COLO829 (cell line): ENCODE measurements around the gene CELA2B.
"Not testable (repeated sequence)": the region's sequence is repeated elsewhere in the genome, so short reads cannot be mapped to it uniquely, and the experiment has no call there.

Experiments used
- DNase-seq: peaks from one replicate; pipeline ENCODE4 v3.0.0; 2012; ENCODE audit warnings: low spot score

The CELA2B gene

DNA sequence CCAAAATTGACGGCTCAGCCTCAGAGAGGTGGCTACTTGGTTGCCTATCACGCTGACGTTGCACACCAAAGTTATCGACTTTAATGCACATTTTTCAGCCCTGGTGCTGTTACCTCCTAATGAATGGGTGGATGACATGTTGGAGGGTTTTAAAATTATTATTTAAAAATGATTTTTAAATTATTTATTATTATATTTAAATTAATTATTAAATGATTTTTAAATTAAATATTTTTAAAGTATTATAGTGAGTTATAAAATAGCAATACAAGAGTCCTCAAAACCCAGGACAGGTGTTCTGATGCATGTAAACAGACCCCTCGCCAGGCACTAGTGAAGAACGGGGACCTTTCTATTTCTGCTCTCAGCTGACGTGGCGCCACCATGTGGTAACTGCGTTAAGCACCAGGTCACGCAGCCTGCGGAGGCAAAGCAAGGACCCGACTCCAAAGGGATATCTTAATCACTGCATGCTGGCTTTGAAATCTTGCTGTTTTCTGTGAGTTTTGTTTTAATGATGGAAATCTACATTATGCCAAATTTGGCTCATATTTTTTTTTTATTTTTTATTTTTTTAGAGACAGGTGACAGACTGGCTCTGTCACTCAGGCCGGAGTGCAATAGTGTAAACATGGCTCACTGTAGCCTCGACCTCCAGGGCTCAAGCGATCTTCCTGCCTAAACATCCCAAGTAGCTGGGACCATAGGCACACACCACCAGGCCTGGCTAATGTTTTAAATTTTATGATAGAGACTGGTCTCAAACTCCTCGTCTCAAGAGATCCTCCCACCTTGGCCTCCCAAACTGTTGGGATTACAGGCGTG lies 25.5 kb downstream of the CELA2B start:
- peak; percentile 63 for DNase-seq

- no peak for DNase-seq
Measured at GRCh38 chr1:15504436-15504835, 28.5 kb downstream of the CELA2B start.

DNA sequence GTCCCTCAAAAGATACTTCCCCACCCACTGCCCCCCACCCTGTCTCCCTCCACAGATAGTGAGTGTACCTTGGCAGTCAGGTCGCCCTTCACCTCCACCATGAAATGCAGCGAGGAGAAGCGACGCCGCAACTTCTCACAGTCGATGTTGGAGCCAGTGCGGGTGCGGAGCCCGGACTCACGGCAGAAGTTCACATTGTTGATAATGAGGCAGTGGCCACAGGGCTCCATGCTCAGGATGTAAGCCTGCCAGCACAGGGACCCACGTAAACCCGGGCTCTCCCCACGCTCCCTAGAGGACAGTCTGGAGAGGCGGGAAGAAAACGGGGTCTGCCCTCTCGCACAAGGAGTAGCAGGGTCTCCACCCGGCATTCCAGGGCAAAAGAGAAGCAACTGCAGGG lies 30.9 kb downstream of the CELA2B start:
- no peak for DNase-seq

DNA sequence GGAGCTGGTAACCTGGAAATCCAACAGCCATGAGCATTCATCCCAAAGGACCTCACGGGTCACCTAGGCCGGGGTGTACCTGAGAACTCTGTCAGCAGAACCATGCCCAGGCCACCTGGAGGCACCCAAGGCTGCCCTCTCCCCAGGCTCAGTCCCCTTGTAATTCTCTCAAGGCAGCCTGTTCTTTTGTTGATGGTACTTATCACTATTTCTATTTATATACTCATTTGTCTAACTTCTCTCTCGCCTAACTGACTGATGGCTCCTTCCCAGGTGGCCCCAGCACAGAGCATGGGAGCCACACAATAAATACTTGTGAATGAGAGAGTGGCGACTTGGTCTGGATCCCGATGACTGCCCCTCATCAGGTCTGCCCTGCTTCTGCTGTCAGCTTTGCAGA lies 31.4 kb downstream of the CELA2B start:
- no peak for DNase-seq

DNA sequence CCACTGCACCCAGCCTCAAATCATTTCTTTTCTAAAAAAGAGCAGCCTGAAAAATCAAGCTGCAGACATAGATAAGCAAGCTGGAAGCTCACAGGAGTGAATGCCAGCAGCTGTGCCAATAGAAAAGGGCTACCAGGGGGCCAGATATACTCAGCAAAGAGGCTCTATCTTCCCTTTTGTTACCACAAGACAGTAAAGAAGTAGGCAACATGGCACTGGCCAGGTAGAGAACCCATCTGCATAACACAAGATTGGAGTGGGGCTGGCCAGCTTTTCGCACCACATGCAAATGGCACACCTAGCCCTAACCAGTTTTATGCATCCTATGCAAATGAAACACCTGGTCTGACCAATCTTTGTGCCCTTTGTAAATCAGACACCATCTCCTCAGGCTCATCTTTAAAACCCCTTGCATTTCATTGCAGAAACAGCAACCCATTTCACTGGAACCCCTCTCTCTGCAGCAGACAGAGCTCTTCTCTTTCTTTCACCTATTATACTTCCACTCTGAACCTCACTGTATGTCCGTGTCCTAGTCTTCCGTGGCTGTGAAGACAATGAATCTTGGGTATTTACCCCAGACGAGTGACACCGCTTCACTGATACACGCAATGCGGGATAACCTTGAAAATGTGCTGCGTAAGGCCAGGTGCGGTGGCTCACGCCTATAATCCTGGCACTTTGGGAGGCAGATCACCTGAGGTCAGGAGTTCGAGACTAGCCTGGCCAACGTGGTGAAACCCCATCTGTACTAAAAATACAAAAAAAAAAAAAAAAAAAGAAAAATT lies 33.0 kb downstream of the CELA2B start:
- no peak for DNase-seq

DNA sequence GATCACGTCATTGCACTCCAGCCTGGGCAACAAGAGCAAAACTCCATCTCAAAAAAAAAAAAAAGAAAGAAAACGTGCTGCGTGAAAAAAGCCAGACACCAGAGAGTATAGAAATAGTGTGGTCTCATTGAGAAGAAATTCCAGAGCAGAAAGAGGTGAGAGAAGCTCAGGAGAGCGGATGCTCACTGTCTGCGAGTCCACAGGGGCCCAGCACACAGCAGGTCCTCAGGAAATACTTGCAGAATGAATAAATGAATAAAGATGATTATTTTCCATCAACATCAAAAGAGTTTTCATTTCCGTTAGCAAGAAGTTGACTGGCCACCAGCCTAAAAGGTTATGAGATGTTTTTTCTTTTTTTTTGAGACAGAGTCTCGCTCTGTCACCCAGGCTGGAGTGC lies 33.7 kb downstream of the CELA2B start:
- no peak for DNase-seq

- no peak for DNase-seq
Measured at GRCh38 chr1:15510611-15511405, 34.9 kb downstream of the CELA2B start.

DNA sequence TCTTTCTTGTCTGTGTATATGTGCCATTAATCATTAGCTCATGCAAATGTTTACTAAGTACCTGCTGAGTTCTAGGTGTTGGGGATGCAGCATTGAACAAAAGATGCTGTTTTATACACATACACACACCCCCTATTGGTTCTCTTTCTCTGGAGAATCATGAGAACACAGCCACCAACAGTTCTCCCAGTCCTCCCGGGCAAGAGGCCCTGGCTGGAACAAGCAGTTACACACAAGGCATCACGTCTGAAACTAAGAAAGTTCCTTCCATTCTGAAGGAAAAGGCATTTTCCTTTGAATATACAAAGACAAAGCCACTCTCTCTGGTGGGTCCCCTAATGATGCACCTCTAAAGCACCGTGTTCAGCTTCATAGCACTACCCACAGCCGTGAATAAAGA lies 37.3 kb downstream of the CELA2B start:
- no peak for DNase-seq

DNA sequence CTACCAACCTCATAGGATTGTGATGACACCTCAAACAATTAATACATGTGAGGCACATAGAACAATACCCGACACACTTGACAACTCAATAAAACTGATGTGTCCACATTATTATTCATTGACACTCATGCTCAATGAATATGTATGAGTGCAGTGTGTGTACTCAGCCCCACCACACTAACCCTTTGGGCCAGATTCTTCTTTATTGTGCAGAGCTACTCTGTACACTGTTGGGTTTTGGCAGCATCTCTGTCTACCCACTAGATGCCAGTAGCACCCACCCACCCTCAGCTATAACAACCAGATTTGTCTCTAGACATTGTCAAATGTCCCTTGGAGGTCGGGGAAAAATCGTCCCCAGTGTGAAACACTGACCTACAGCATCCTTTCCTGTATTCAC lies 38.0 kb downstream of the CELA2B start:
- no peak for DNase-seq

DNA sequence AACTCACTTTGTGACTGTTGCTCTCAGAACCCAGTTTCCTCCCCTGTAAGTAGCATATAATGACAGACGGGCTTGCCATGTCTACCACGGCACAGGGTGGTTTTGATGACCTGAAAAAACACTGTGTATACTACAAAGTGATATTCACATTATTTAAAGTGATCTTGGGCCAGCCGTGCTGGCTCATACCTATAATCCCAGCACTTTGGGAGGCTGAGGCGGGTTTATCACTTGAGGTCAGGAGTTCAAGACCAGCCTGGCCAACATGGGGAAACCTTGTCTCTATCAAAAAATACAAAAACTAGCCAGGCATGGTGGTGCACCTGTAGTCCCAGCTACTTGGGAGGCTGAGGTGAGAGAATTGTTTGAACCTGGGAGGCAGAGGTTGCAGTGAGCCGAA lies 38.7 kb downstream of the CELA2B start:
- not testable (repeated sequence) for DNase-seq

DNA sequence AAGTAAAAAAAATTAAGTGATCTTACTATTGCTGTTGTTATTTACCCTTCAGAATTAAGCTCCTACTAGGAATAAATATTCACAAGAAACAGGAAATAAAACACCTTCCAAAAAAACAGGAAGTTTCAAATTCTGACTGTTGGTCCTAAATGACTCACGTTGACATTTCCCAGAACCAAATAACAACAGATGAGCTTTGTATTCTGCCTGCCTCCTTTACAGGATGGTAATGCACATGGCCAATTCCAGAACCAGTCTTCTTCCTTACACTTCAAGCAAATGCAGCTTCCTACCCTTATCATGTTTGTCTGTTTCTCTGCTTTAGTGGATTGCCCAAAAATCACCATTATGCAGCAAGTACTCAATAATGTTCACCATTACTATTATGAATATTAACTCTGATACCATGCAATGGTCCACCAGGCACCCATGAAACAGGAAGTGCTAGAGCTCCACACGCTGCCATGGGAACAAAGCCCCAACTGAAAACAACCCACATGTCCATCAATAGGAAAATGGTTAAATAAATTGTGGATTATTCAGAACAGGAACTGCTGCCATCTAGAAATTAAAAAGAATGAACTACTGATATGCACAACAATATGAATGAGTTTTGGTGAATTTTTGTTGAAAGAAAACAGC lies 39.2 kb downstream of the CELA2B start:
- DNase-seq = peak; percentile 45

- DNase-seq = no peak
Measured at GRCh38 chr1:15519625-15520024, 43.7 kb downstream of the CELA2B start.

DNA sequence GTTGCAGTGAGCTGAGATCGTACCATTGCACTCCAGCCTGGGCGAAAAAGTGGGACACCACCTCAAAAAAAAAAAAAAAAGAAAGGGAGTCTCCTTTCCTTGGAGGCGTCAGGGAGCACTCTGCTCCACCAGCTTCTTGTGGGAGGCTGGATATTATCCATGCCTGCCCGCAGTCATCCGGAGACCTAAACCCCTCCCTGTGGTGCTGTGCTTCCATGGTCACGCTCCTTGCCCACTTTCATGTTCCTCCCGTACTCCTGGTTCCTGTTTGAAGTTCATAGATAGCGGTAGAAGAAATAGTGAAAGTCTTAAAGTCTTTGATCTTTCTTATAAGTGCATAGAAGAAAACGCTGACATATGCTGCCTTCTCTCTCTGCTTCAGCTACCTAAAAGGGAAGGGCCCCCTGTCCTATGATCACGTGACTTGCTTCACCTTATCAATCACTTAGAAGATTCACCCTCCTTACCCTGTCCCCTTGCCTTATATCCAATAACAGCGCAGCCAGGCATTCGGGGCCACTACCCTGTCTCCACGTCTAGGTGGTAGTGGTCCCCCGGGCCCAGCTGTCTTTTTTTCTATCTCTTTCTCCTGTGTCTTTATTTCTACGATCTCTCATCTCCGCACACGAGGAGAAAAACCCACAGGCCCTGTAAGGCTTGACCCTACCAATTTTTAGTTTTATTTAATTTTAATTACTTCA lies 45.5 kb downstream of the CELA2B start:
- not testable (repeated sequence) for DNase-seq

DNA sequence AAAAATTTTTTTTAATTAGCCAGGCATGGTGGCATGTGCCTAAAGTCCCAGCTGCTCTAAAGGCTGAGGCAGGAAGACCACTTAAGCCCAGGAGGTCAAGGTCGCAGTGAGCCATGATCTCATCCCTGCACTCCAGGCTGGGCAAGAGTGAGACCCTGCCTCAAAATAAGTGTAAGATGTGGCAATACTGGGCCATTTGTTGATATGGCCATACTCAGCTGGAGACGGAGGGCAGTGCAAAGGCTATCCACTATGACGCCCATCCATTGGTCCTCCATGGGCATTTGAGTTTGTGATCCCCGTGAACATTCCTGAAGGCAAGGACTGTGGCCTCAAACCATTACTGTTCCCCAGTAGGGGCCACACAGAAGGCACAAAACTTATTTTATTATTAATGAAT lies 46.6 kb downstream of the CELA2B start:
- DNase-seq = no peak

DNA sequence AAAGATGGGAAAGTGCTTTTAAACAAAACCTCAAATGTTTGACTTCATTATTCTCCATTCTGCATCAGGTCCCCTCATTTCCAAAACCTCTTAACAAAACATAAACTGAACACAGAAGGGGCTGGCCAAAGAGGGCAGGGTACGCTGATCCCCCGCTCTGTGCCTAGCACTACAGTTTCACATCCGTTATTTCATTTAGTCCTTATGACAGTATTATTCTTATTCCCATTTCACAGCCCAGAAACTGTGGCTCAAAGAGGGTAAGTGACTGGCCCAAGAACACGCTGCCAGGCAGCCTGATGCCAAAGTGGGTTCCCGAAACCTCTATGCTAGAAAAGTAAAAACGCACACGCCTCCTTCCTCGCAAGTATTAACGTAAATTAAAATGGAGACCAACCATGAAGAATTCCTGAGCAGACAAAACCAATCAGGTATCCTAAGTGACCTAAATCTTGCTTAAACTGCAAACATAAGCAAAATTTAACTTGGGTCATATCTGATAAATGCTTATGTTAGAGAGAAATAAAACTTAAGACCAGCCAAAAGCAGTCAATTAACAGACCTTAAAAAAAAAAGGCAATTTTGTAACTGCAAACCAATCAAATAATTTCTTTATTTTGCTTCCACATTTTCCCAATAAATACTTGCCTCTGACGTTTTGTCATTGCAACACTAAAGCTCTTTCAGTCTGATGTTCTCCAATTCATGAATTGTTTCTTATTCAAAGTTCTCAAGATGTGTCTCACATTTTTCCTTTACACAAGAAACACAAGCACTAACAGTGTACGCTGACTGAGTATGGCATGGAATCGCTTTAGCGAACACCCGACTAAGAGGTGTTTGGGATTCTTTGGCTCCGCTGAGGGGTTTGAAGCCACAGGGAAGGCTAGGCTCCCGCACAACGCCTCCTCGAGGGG lies 47.5 kb downstream of the CELA2B start:
- no peak for DNase-seq

DNA sequence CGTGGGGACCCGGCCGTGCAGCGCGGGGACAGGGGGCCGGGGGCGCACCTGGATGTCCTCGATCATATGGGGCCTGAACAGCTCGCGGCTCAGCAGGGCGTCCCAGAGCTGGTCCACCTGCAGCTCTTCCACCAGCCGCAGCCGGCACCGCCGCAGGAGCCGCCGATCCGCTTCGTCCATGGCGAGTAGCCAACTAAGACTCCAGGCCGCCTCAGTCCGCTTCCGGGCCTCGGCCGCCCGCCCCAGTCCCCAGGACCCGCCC lies 48.0 kb downstream of the CELA2B start, which contains the start of gene CASP9:
CASP9 (minus strand) TSS at position 195 of the 262 bp plus-strand sequence; CDS start at position 180, 15 bp downstream.
- no peak for DNase-seq

DNA sequence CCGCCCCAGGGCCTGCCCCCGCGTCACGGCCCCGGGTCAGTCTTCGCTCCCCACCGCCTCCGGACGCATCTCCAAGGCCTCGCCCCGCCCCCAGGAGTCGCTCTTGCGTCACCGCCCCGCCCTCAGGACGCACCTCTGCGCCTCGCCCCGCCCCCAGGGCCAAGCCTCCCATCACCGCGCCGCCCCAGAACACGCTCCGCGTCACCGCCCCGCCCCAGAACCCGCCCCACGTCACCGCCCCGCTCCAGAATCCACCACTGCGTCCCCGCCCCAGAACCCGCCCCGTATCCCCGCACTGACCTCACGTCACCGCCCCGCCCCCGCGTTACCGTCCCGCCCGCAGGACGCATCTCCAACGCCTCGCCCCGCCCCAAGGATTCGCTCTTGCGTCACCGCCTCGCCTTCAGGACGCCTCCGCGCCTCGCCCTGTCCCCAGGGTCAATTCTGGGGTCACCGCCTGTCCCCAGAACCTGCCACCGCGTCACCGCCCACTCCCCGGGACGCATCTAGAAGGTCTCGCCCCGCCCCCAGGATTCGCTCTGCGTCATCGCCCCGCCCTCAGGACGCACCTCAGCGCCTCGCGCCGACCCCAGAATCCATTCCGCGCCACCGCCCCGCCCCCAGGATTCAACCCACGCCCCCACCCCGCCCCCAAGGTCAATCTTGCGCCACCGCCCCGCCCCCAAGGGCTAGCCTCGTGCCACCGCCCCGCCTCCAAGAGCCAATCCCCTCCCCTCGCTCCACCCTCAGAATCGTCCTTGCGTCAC lies 48.6 kb downstream of the CELA2B start:
- peak; percentile 86 for DNase-seq

DNA sequence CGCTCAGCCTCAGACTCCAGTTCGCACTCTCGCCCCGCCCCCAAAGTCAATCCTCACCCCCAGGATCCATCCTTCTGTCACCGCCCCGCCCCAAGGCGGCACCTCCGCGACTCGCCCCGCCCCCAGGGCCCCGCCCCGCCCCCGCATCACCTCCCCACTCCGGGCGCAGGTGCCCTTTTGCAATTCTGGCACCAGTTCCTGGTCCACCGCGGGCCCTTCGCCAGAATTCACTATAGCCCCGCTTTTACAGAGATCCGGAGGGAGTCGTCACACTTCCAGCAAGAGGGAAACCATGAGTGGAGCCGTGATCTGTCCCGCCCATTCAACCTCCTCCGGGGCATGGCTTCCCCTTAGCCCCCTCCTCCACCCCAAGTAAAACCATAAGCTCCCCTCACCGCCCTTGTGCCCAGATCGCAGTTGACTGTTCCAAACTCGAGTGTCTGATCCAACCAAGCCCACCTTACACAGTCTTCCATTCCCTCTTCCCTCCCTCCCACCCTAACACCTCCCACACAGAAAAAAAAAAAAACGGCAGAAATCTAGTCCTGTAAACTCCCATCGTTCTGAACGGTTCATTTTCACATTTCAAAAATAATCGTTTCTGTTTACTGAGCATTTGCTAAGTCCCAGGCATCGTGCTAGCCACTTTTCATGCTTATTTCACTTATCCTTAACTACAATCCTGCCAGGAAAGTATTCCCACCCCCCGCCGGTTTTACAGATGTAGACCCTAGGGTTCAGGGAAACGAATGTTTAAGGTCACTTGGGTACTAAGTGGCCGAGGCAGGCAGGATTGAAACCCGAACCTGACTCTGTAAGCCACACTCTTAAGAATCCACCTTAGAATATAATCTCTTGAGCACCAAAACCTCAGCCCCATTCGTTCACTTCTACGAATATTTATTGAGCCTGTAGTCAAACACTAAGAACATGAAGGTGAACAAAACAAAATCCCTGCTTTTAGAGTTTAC lies 49.4 kb downstream of the CELA2B start:
- DNase-seq = peak; percentile 99
